NT2/D1 (cell line): ENCODE measurements around the gene KDM4C.

Experiments
- DNase-seq: peaks from one replicate; pipeline ENCODE4 v3.0.0-alpha.2; 2011; ENCODE audit warnings: low read depth, low spot score
- H3K27me3 ChIP-seq: 2 replicates; pipeline ENCODE4 v1.6.0; 2011; ENCODE audit warnings: mild to moderate bottlenecking; ENCODE audit not compliant: insufficient read length, insufficient read depth
- H3K36me3 ChIP-seq: 2 replicates; pipeline ENCODE4 v1.6.1; 2011; ENCODE audit warnings: mild to moderate bottlenecking, low read length, mixed read lengths; ENCODE audit not compliant: insufficient read depth, insufficient read length
- H3K4me1 ChIP-seq: 2 replicates; pipeline ENCODE4 v1.5.1; 2011; ENCODE audit not compliant: insufficient read depth, insufficient read length
- H3K4me3 ChIP-seq: 2 replicates; pipeline ENCODE4 v1.5.1; 2011; ENCODE audit warnings: low read depth; ENCODE audit not compliant: insufficient read length
- H3K9ac ChIP-seq: 2 replicates; pipeline ENCODE4 v1.6.0; 2011; ENCODE audit warnings: low read depth; ENCODE audit not compliant: insufficient read length
- H3K9me3 ChIP-seq: 2 replicates; pipeline ENCODE4 v1.5.1; 2011; ENCODE audit warnings: mild to moderate bottlenecking, low read length; ENCODE audit not compliant: insufficient read depth
- SUZ12 ChIP-seq: IDR thresholded peaks from 2 replicates; pipeline ENCODE4 v1.6.1; 2011; ENCODE audit not compliant: insufficient read length, insufficient read depth; ENCODE audit errors: extremely low read depth
- YY1 ChIP-seq: IDR thresholded peaks from 2 replicates; pipeline ENCODE4 v1.6.1; 2011; ENCODE audit not compliant: insufficient read length, insufficient read depth
- ZNF274 ChIP-seq: IDR thresholded peaks from 2 replicates; pipeline ENCODE4 v1.6.1; 2011; ENCODE audit warnings: mild to moderate bottlenecking, low read depth, low read length

Gene KDM4C

GRCh38 chr9:7147121-7148090 lies 389.6 kb downstream of the KDM4C start:
- Histone ChIP-seq H3K9me3 (peaks cover 14% of the 10 kb centered on the region; the same call in 1 of the 2 replicates), H3K9ac (no peak overlapping the region), H3K4me1 (peaks cover 16% of the 10 kb centered on the region), H3K4me3 (no peak overlapping the region), H3K36me3 (no peaks in the 10 kb centered on the region), H3K27me3 (no peaks in the 10 kb centered on the region)
- no peak for DNase-seq
- no peak for TF ChIP-seq YY1
- TF ChIP-seq SUZ12 = no peak
- TF ChIP-seq ZNF274 = no peak

GRCh38 chr9:7148243-7148765 lies 390.5 kb downstream of the KDM4C start:
- H3K4me1 ChIP-seq = peaks cover 16% of the 10 kb centered on the region
- H3K27me3 ChIP-seq = no peaks in the 10 kb centered on the region
- H3K36me3 ChIP-seq = no peaks in the 10 kb centered on the region
- no peak for DNase-seq
- no peak overlapping the region for H3K4me3 ChIP-seq
- TF ChIP-seq ZNF274 (no peak), SUZ12 (no peak), YY1 (no peak)
- no peak overlapping the region for H3K9ac ChIP-seq
- H3K9me3 ChIP-seq = peaks cover 14% of the 10 kb centered on the region; the same call in 1 of the 2 replicates

- Histone ChIP-seq H3K4me3 (no peak overlapping the region), H3K36me3 (no peaks in the 10 kb centered on the region), H3K27me3 (no peaks in the 10 kb centered on the region), H3K9me3 (peaks cover 14% of the 10 kb centered on the region; the same call in 1 of the 2 replicates), H3K9ac (no peak overlapping the region), H3K4me1 (peaks cover 16% of the 10 kb centered on the region)
- TF ChIP-seq SUZ12 (no peak), ZNF274 (no peak), YY1 (no peak)
- DNase-seq = no peak
Observed at GRCh38 chr9:7149258-7149657, 391.5 kb downstream of the KDM4C start.

GRCh38 chr9:7150153-7150890 lies 392.5 kb downstream of the KDM4C start:
- TF ChIP-seq ZNF274 = no peak
- TF ChIP-seq SUZ12 = no peak
- TF ChIP-seq YY1 = no peak
- Histone ChIP-seq H3K27me3 (no peaks in the 10 kb centered on the region), H3K4me1 (peaks cover 10% of the 10 kb centered on the region), H3K4me3 (no peak overlapping the region), H3K9me3 (peaks cover 14% of the 10 kb centered on the region; the same call in 1 of the 2 replicates), H3K9ac (no peak overlapping the region), H3K36me3 (no peaks in the 10 kb centered on the region)
- no peak for DNase-seq

- H3K4me3 ChIP-seq = no peak overlapping the region
- H3K36me3 ChIP-seq = no peaks in the 10 kb centered on the region
- H3K9me3 ChIP-seq = peaks cover 14% of the 10 kb centered on the region; the same call in 1 of the 2 replicates
- H3K9ac ChIP-seq = no peak overlapping the region
- DNase-seq = no peak
- H3K4me1 ChIP-seq = peaks cover 3% of the 10 kb centered on the region
- TF ChIP-seq ZNF274 = no peak
- no peak for TF ChIP-seq YY1
- TF ChIP-seq SUZ12 = no peak
- H3K27me3 ChIP-seq = no peaks in the 10 kb centered on the region
Observed at GRCh38 chr9:7153134-7153533, 395.4 kb downstream of the KDM4C start.

- no peaks in the 10 kb centered on the region for H3K27me3 ChIP-seq
- no peaks in the 10 kb centered on the region for H3K36me3 ChIP-seq
- TF ChIP-seq ZNF274 (no peak), SUZ12 (no peak), YY1 (no peak)
- DNase-seq = no peak
- H3K9ac ChIP-seq = no peak overlapping the region
- peaks cover 10% of the 10 kb centered on the region; the same call in 1 of the 2 replicates for H3K9me3 ChIP-seq
- no peak overlapping the region for H3K4me3 ChIP-seq
- no peaks in the 10 kb centered on the region for H3K4me1 ChIP-seq
Observed at GRCh38 chr9:7153566-7153965, 395.8 kb downstream of the KDM4C start.
